IMR-90 (cell line): ENCODE measurements around the gene COL5A1. TPM values are rescaled to one million over a fixed set of nuclear protein-coding genes. Genes with fewer than 3 reads are reported as not detected.

Source experiments
- ATAC-seq: fragments of 200-7000 bp; cut with Tn5 transposase; 2 replicates; pipeline ENCODE4 v1.9.1; 2020; ENCODE audit warnings: low read depth, mild to moderate bottlenecking, moderate library complexity
- BruUV-seq: library from RNA; stranded (reverse); fragments of 400-500 nt; replicated peaks from 2 replicates; lab custom pipeline; 2021; lab: Mats Ljungman, UMichigan
- CTCF ChIA-PET: fragments of 300-600 bp; formaldehyde crosslinking; extraction: SDS; loops from one replicate; lab custom pipeline; 2021; ENCODE audit warnings: antibody characterized with exemption; lab: Yijun Ruan, JAX
- POLR2A ChIA-PET: fragments of 300-600 bp; sonication (Branson Sonifier 250); formaldehyde crosslinking; loops from one replicate; lab custom pipeline; 2022; ENCODE audit warnings: antibody characterized with exemption; ENCODE audit not compliant: unreplicated experiment; lab: Charles Lee
- DNase-seq: peaks from one replicate; pipeline ENCODE4 v3.0.0; 2013
- H2AFZ ChIP-seq: replicated peaks from 2 replicates; pipeline ENCODE3; 2013; ENCODE audit warnings: low read length, mild to moderate bottlenecking; ENCODE audit not compliant: poor library complexity
- H2AK5ac ChIP-seq: 2 replicates; pipeline ENCODE4 v1.6.1; 2013; ENCODE audit warnings: low read depth, low read length, inconsistent platforms
- H2AK9ac ChIP-seq: replicated peaks from 2 replicates; pipeline ENCODE3; 2013; ENCODE audit warnings: mild to moderate bottlenecking, low read depth, low read length, moderate library complexity; ENCODE audit not compliant: poor library complexity
- H2BK120ac ChIP-seq: 2 replicates; pipeline ENCODE4 v1.6.1; 2013; ENCODE audit warnings: low read depth, low read length, inconsistent platforms
- H2BK15ac ChIP-seq: 3 replicates; pipeline ENCODE4 v1.6.1; 2013; ENCODE audit warnings: low read depth, low read length, inconsistent platforms
- H2BK20ac ChIP-seq: 2 replicates; pipeline ENCODE4 v1.6.1; 2013; ENCODE audit warnings: low read depth, mild to moderate bottlenecking, inconsistent platforms, low read length, moderate library complexity
- H2BK5ac ChIP-seq: 2 replicates; pipeline ENCODE4 v1.6.1; 2013; ENCODE audit warnings: mild to moderate bottlenecking, low read depth, low read length, inconsistent platforms; ENCODE audit not compliant: poor library complexity, severe bottlenecking
- H3K14ac ChIP-seq: replicated peaks from 2 replicates; pipeline ENCODE4 v1.6.1; 2013; ENCODE audit warnings: low read depth, low read length, inconsistent platforms
- H3K18ac ChIP-seq: 2 replicates; pipeline ENCODE4 v1.6.1; 2013; ENCODE audit warnings: low read depth, low read length, control low read depth
- H3K23ac ChIP-seq: 2 replicates; pipeline ENCODE4 v1.6.1; 2013; ENCODE audit warnings: low read depth, low read length, inconsistent platforms
- H3K27ac ChIP-seq: 2 replicates; pipeline ENCODE4 v1.5.1; 2013; ENCODE audit warnings: mild to moderate bottlenecking, control low read depth, low read length; ENCODE audit not compliant: insufficient read depth
- H3K27me3 ChIP-seq: 2 replicates; pipeline ENCODE4 v1.6.1; 2013; ENCODE audit warnings: low read length; ENCODE audit not compliant: control insufficient read depth, insufficient read depth
- H3K36me3 ChIP-seq: 2 replicates; pipeline ENCODE4 v1.6.1; 2013; ENCODE audit warnings: low read length, mixed read lengths; ENCODE audit not compliant: control insufficient read depth, insufficient read depth
- H3K4ac ChIP-seq: 2 replicates; pipeline ENCODE4 v1.6.1; 2013; ENCODE audit warnings: low read depth, low read length, inconsistent platforms
- H3K4me1 ChIP-seq: 2 replicates; pipeline ENCODE4 v1.6.1; 2013; ENCODE audit warnings: low read length, mixed read lengths; ENCODE audit not compliant: control insufficient read depth, insufficient read depth
- H3K4me2 ChIP-seq: 2 replicates; pipeline ENCODE4 v1.6.1; 2013; ENCODE audit warnings: low read depth, mild to moderate bottlenecking, control low read depth, low read length, moderate library complexity
- H3K4me3 ChIP-seq: 2 replicates; pipeline ENCODE4 v1.5.1; 2013; ENCODE audit warnings: low read depth, mild to moderate bottlenecking, control low read depth, low read length, moderate library complexity; ENCODE audit not compliant: insufficient read depth
- H3K56ac ChIP-seq: 2 replicates; pipeline ENCODE4 v1.6.1; 2013; ENCODE audit warnings: low read length, inconsistent platforms; ENCODE audit not compliant: insufficient read depth; ENCODE audit errors: extremely low read depth
- H3K79me1 ChIP-seq, 2 experiments: 2 replicates each; pipeline ENCODE4 v1.6.1; 2013; ENCODE audit warnings: low read length in 2 of 2, inconsistent platforms in 1 of 2, low read depth in 1 of 2
- H3K9ac ChIP-seq: 2 replicates; pipeline ENCODE4 v1.6.1; 2013; ENCODE audit warnings: low read depth, low read length, control low read depth
- H3K9me1 ChIP-seq: 2 replicates; pipeline ENCODE4 v1.6.1; 2013; ENCODE audit warnings: low read length, inconsistent platforms; ENCODE audit not compliant: insufficient read depth
- H3K9me3 ChIP-seq: 2 replicates; pipeline ENCODE4 v1.6.1; 2013; ENCODE audit warnings: low read length; ENCODE audit not compliant: control insufficient read depth, insufficient read depth
- H4K20me1 ChIP-seq: 2 replicates; pipeline ENCODE4 v1.6.1; 2013; ENCODE audit warnings: low read length, inconsistent platforms; ENCODE audit not compliant: insufficient read depth
- H4K5ac ChIP-seq: 2 replicates; pipeline ENCODE4 v1.6.1; 2013; ENCODE audit warnings: mild to moderate bottlenecking, low read depth, low read length, control low read depth
- H4K8ac ChIP-seq, 2 experiments: 2 replicates each; pipeline ENCODE4 v1.6.1; 2013; ENCODE audit warnings: low read depth in 2 of 2, low read length in 2 of 2, control low read depth in 1 of 2, inconsistent platforms in 1 of 2
- H4K91ac ChIP-seq: 2 replicates; pipeline ENCODE4 v1.6.1; 2013; ENCODE audit warnings: low read depth, low read length, inconsistent platforms; ENCODE audit not compliant: insufficient read depth
- CEBPB ChIP-seq: IDR thresholded peaks from 2 replicates; pipeline ENCODE4 v1.6.1; 2012; ENCODE audit warnings: low read depth, low read length, improper control_type of control experiment
- ELK1 ChIP-seq: fragments of 150-350 bp; IDR thresholded peaks from 2 replicates; pipeline ENCODE4 v1.6.1; 2016; ENCODE audit warnings: low read depth, mild to moderate bottlenecking, low read length, moderate library complexity, borderline replicate concordance
- MAZ ChIP-seq: IDR thresholded peaks from 2 replicates; pipeline ENCODE4 v1.6.1; 2012; ENCODE audit warnings: low read depth, mild to moderate bottlenecking, low read length, improper control_type of control experiment, moderate library complexity, borderline replicate concordance
- POLR2A ChIP-seq: IDR thresholded peaks from 2 replicates; pipeline ENCODE4 v1.6.1; 2012; ENCODE audit warnings: mild to moderate bottlenecking, low read depth, low read length
- RCOR1 ChIP-seq: IDR thresholded peaks from 2 replicates; pipeline ENCODE4 v1.6.1; 2012; ENCODE audit warnings: mild to moderate bottlenecking, low read length, improper control_type of control experiment; ENCODE audit not compliant: insufficient replicate concordance
- RFX5 ChIP-seq: IDR thresholded peaks from 2 replicates; pipeline ENCODE4 v1.8.0; 2012; ENCODE audit warnings: low read depth, mild to moderate bottlenecking, low read length, moderate library complexity
- USF2 ChIP-seq: fragments of 150-350 bp; IDR thresholded peaks from 2 replicates; pipeline ENCODE4 v1.6.1; 2017; ENCODE audit warnings: mild to moderate bottlenecking, antibody characterized with exemption, low read length, low read depth
- WGBS, 2 experiments: methylation state at CpG; one replicate each; pipeline versions ENCODE4 v1.1.5 to v1.1.7; 2013; ENCODE audit warnings: missing lambda C conversion rate in 2 of 2; ENCODE audit not compliant: insufficient read length in 1 of 2; ENCODE audit errors: extremely low coverage in 2 of 2; 5-methylcytosine and 5-hydroxymethylcytosine counted together
- dilution Hi-C: fragments of 300-500 bp; cut with HindIII; formaldehyde crosslinking; loops from one replicate; pipeline ENCODE4 v1.14.3; 2018; ENCODE audit warnings: low sequenced_read_pairs; ENCODE audit not compliant: unreplicated experiment
- in situ Hi-C: fragments of 300-500 bp; cut with MboI; formaldehyde crosslinking; loops from 3 replicates; pipeline ENCODE4 v1.14.3; 2019; ENCODE audit warnings: low sequenced_read_pairs, inconsistent platforms, mixed read lengths
- intact Hi-C: fragments of 100-400 bp; cut with micrococcal nuclease; formaldehyde crosslinking; loops from 2 replicates; pipeline ENCODE4 v1.10.0; 2022
- polyA plus RNA-seq, 3 experiments: library from polyadenylated mRNA; depleted of rRNA; stranded (reverse); fragments of >200 nt; gene quantifications; 2 replicates each; pipeline ENCODE4 v1.2.3, GENCODE V29; 2012; ENCODE audit warnings: low replicate concordance in 1 of 3
- total RNA-seq: library from RNA; depleted of rRNA; stranded (reverse); fragments of >200 nt; gene quantifications from 2 replicates; pipeline ENCODE4 v1.2.3, GENCODE V29; 2012

COL5A1 gene
- total and polyA plus RNA-seq, 2 of the 4 experiments (the other 2 are of a cell fraction) = 19.2 to 173 TPM

- Histone ChIP-seq H3K9ac (no peak overlapping the region), H3K4me3 (no peak overlapping the region), H3K36me3 (peaks cover 85% of the 10 kb centered on the region), H3K9me1 (peaks cover 24% of the 10 kb centered on the region), H3K23ac (no peak overlapping the region), H2AK9ac (peak overlapping the region; percentile 34), H4K20me1 (peaks cover 91% of the 10 kb centered on the region), H3K9me3 (no peaks in the 10 kb centered on the region), H2BK5ac (no peak overlapping the region), H3K79me1 (peaks cover 21 to 83% of the 10 kb centered on the region in 2 experiments), H2BK15ac (no peak overlapping the region), H3K4me2 (no peak overlapping the region), H2AFZ (peak overlapping the region; percentile 24), H3K14ac (no peak overlapping the region), H4K8ac (no peak overlapping the region), H3K4ac (no peak overlapping the region), H2BK120ac (no peak overlapping the region), H4K5ac (no peak overlapping the region), H2AK5ac (no peak overlapping the region), H3K18ac (no peak overlapping the region), H3K4me1 (peaks cover 29% of the 10 kb centered on the region), H3K56ac (no peak overlapping the region), H2BK20ac (no peak overlapping the region), H3K27ac (no peak overlapping the region), H4K91ac (no peak overlapping the region), H3K27me3 (no peaks in the 10 kb centered on the region)
- dilution Hi-C loops (no loop called here), in situ Hi-C loops (loop anchor here (5.0 kb wide), 1 partner anchor 290 kb away; no protein-coding TSS in a partner anchor), intact Hi-C loops (loop anchor here (10.0 kb wide), 1 partner anchor 92 kb away; the partner anchor contains the start of gene COL5A1)
- DNase-seq = no peak
- TF ChIP-seq MAZ (no peak), RFX5 (no peak), ELK1 (no peak), POLR2A (no peak), USF2 (no peak), RCOR1 (no peak), CEBPB (peak; percentile 34; the same call in 1 of the 2 replicates)
- CTCF ChIA-PET = interaction anchor here (1.6 kb wide), 1 partner anchor 287 kb away, joined by 4 read pairs; no protein-coding TSS in a partner anchor
- 91% methylated on average over 12 of the region's 18 CpGs; no CpG with 5 or more reads in 1 of the 2 experiments for WGBS, 2 experiments
- no TSS peak for BruUV-seq
- ATAC-seq = no peak
- POLR2A ChIA-PET = no interaction called here
Measured at GRCh38 chr9:134736791-134737497, 95.3 kb downstream of the COL5A1 start.
